Measurements from ENCODE around the gene INSYN2B.

INSYN2B gene

DNA sequence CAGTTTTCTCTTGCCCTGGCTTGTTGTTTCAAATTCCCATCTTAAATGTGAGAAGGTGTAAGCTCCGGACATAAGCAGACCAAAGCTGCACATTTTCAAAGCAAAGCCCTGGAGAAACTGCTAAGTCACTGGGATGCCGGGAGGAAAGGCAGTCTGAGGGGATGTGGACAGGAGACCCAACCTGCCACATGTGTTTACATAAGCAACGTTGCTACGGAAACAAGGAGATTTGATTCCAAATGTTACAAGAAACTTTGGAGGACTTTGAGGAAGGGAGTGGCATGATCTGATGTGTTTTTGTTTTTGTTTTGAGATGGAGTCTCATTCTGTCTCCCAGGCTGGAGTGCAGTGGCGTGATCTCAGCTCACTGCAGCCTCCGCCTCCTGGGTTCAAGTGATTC, 25.7 kb upstream of the INSYN2B start:
- Histone ChIP-seq H3K4me3 (ENCODE audit: low read depth, low read length, poor library complexity, severe bottlenecking) (no peak overlapping the region), H3K9ac (ENCODE audit: low read length) (no peak overlapping the region), H3K4me2 (ENCODE audit: low read length) (no peak overlapping the region), H3K27me3 (ENCODE audit: insufficient read depth, low read length) (no peaks in the 10 kb centered on the region), H3K9me3 (ENCODE audit: low read length) (no peaks in the 10 kb centered on the region), H4K20me1 (ENCODE audit: insufficient read depth, low read length) (no peaks in the 10 kb centered on the region), H3K4me1 (ENCODE audit: insufficient read depth, low read length, severe bottlenecking) (no peaks in the 10 kb centered on the region), H3F3A (ENCODE audit: insufficient read depth, low read length) (no peaks in the 10 kb centered on the region), H3K9me2 (ENCODE audit: low read depth, low read length) (no peaks in the 10 kb centered on the region), H3K79me2 (ENCODE audit: insufficient read depth, low read length) (no peaks in the 10 kb centered on the region), H3K36me3 (ENCODE audit: insufficient read depth, low read length) (peaks cover 34% of the 10 kb centered on the region; the same call in 1 of the 2 replicates), H3K27ac (ENCODE audit: low read depth, low read length, poor library complexity, severe bottlenecking) (no peak overlapping the region), H2AFZ (ENCODE audit: low read length) (no peak overlapping the region)
- TF ChIP-seq EZH2 (IDR thresholded peaks at IDR 0.05; ENCODE audit: borderline replicate concordance, low read length), result no peak
- TF ChIP-seq, protein P1, sequence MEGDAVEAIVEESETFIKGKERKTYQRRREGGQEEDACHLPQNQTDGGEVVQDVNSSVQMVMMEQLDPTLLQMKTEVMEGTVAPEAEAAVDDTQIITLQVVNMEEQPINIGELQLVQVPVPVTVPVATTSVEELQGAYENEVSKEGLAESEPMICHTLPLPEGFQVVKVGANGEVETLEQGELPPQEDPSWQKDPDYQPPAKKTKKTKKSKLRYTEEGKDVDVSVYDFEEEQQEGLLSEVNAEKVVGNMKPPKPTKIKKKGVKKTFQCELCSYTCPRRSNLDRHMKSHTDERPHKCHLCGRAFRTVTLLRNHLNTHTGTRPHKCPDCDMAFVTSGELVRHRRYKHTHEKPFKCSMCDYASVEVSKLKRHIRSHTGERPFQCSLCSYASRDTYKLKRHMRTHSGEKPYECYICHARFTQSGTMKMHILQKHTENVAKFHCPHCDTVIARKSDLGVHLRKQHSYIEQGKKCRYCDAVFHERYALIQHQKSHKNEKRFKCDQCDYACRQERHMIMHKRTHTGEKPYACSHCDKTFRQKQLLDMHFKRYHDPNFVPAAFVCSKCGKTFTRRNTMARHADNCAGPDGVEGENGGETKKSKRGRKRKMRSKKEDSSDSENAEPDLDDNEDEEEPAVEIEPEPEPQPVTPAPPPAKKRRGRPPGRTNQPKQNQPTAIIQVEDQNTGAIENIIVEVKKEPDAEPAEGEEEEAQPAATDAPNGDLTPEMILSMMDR (IDR thresholded peaks at IDR 0.05; ENCODE audit: low read length), result no peak

DNA sequence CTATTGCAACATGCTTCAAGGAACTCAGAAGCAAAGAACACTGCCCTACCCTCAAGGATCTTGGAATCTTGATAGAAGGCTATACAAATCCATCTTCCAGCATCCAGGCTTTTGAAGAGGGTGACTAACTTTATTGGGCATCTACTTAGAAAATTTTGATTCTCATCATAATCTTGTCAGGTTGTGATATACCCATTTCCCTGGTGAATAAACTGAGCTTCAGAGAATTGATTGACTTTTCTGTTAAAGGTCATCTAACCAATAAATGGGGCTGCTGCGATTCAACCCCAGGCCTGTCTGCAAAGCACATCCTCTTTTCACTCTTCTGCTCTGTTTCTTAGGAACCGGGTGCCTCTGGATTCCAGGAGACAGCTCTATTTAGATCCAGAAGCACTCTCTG, 19.9 kb upstream of the INSYN2B start:
- Histone ChIP-seq H3K9me2 (ENCODE audit: low read depth, low read length) (no peaks in the 10 kb centered on the region), H3K36me3 (ENCODE audit: insufficient read depth, low read length) (peaks cover 51% of the 10 kb centered on the region), H3F3A (ENCODE audit: insufficient read depth, low read length) (no peaks in the 10 kb centered on the region), H3K4me3 (ENCODE audit: low read depth, low read length, poor library complexity, severe bottlenecking) (no peak overlapping the region), H4K20me1 (ENCODE audit: insufficient read depth, low read length) (no peaks in the 10 kb centered on the region), H2AFZ (ENCODE audit: low read length) (no peak overlapping the region), H3K27me3 (ENCODE audit: insufficient read depth, low read length) (no peaks in the 10 kb centered on the region), H3K27ac (ENCODE audit: low read depth, low read length, poor library complexity, severe bottlenecking) (no peak overlapping the region), H3K4me1 (ENCODE audit: insufficient read depth, low read length, severe bottlenecking) (no peaks in the 10 kb centered on the region), H3K9ac (ENCODE audit: low read length) (no peak overlapping the region), H3K79me2 (ENCODE audit: insufficient read depth, low read length) (no peaks in the 10 kb centered on the region), H3K9me3 (ENCODE audit: low read length) (no peaks in the 10 kb centered on the region), H3K4me2 (ENCODE audit: low read length) (no peak overlapping the region)
- no peak for TF ChIP-seq EZH2 (IDR thresholded peaks at IDR 0.05; ENCODE audit: borderline replicate concordance, low read length)
- TF ChIP-seq, protein P1 (IDR thresholded peaks at IDR 0.05; ENCODE audit: low read length), result no peak

DNA sequence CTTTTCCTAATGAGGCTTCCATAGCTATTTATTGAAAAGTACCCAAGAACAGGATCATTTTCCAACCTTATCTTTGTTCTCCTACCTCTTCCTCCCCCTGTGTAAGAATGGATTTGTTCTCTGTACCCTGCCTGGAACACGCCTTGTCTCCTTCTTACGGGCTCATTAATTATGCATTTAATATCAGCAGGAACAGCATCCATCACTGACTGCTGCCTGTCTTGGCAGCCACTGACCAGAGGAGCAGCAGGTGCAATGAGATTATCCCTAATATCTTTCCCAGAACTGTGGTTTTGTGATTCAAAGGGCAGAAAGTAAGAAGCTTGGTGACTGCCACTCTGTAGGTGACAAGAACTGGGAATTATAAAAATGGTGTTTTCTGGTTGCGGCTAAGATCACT, 19.3 kb upstream of the INSYN2B start:
- Histone ChIP-seq H3K36me3 (ENCODE audit: insufficient read depth, low read length) (peaks cover 54% of the 10 kb centered on the region), H3K4me2 (ENCODE audit: low read length) (no peak overlapping the region), H3K9me2 (ENCODE audit: low read depth, low read length) (no peaks in the 10 kb centered on the region), H3F3A (ENCODE audit: insufficient read depth, low read length) (no peaks in the 10 kb centered on the region), H4K20me1 (ENCODE audit: insufficient read depth, low read length) (no peaks in the 10 kb centered on the region), H3K27ac (ENCODE audit: low read depth, low read length, poor library complexity, severe bottlenecking) (no peak overlapping the region), H3K9me3 (ENCODE audit: low read length) (no peaks in the 10 kb centered on the region), H3K4me3 (ENCODE audit: low read depth, low read length, poor library complexity, severe bottlenecking) (no peak overlapping the region), H3K79me2 (ENCODE audit: insufficient read depth, low read length) (no peaks in the 10 kb centered on the region), H2AFZ (ENCODE audit: low read length) (no peak overlapping the region), H3K4me1 (ENCODE audit: insufficient read depth, low read length, severe bottlenecking) (no peaks in the 10 kb centered on the region), H3K9ac (ENCODE audit: low read length) (no peak overlapping the region), H3K27me3 (ENCODE audit: insufficient read depth, low read length) (no peaks in the 10 kb centered on the region)
- no peak for TF ChIP-seq EZH2 (IDR thresholded peaks at IDR 0.05; ENCODE audit: borderline replicate concordance, low read length)
- TF ChIP-seq, protein P1 (IDR thresholded peaks at IDR 0.05; ENCODE audit: low read length), result no peak

Measured in OCI-LY1 (cell line).